Measurements from ENCODE around the gene PEX14.

Gene PEX14

GRCh38 chr1:10549904-10550664, 75.3 kb downstream of the PEX14 start:
- DNase-seq = no peak

GRCh38 chr1:10553118-10553517, 78.4 kb downstream of the PEX14 start:
- DNase-seq = no peak

- DNase-seq = no peak
Measured at GRCh38 chr1:10555635-10556429, 81.1 kb downstream of the PEX14 start.

GRCh38 chr1:10556430-10557005, 81.8 kb downstream of the PEX14 start:
- no peak for DNase-seq

GRCh38 chr1:10557714-10558113, 83.0 kb downstream of the PEX14 start:
- DNase-seq = no peak

- no peak for DNase-seq
Measured at GRCh38 chr1:10559386-10559785, 84.6 kb downstream of the PEX14 start.

- no peak for DNase-seq
Measured at GRCh38 chr1:10561497-10561896, 86.7 kb downstream of the PEX14 start.

GRCh38 chr1:10561955-10562354, 87.2 kb downstream of the PEX14 start:
- DNase-seq = peak; percentile 11

GRCh38 chr1:10564063-10564462, 89.3 kb downstream of the PEX14 start:
- DNase-seq = no peak

- DNase-seq = no peak
Measured at GRCh38 chr1:10569531-10569930, 94.8 kb downstream of the PEX14 start.

GRCh38 chr1:10575616-10576015, 100.9 kb downstream of the PEX14 start:
- DNase-seq = no peak

GRCh38 chr1:10578070-10578469, 103.3 kb downstream of the PEX14 start:
- no peak for DNase-seq

GRCh38 chr1:10583641-10584040, 108.9 kb downstream of the PEX14 start:
- no peak for DNase-seq

- no peak for DNase-seq
Measured at GRCh38 chr1:10585242-10585641, 110.5 kb downstream of the PEX14 start.

GRCh38 chr1:10586125-10586524, 111.4 kb downstream of the PEX14 start:
- no peak for DNase-seq

- no peak for DNase-seq
Measured at GRCh38 chr1:10588640-10589039, 113.9 kb downstream of the PEX14 start.

- DNase-seq = no peak
Measured at GRCh38 chr1:10589074-10589473, 114.3 kb downstream of the PEX14 start.

- DNase-seq = no peak
Measured at GRCh38 chr1:10591010-10591409, 116.3 kb downstream of the PEX14 start.

- no peak for DNase-seq
Measured at GRCh38 chr1:10592373-10592772, 117.6 kb downstream of the PEX14 start.

- DNase-seq = no peak
Measured at GRCh38 chr1:10593750-10594149, 119.0 kb downstream of the PEX14 start.

- DNase-seq = no peak
Measured at GRCh38 chr1:10594595-10595223, 120.0 kb downstream of the PEX14 start.

- no peak for DNase-seq
Measured at GRCh38 chr1:10596780-10597179, 122.0 kb downstream of the PEX14 start.

Measured in inflammatory macrophage treated with lipopolysaccharide for 4 hours (primary cell).